ENCODE results near the gene GABRA1. TPM values are rescaled to one million over a fixed set of nuclear protein-coding genes. Genes with fewer than 3 reads are reported as not detected.

The GABRA1 gene
- total RNA-seq, 1 experiment from 2014 or later: not detected

GRCh38 chr5:161863811-161864210 is 15.9 kb downstream of the GABRA1 start:
- no peak overlapping the region for H2BK5ac ChIP-seq (ENCODE audit: insufficient read length, low read length)
- no peak overlapping the region for H3K9ac ChIP-seq (ENCODE audit: extremely low read depth, insufficient read length, low read length)
- H2BK12ac ChIP-seq (ENCODE audit: insufficient read length, low read depth, low read length): no peak overlapping the region
- Mint-ChIP-seq H3K4me1 (no peaks in the 10 kb centered on the region), H3K9me3 (no peaks in the 10 kb centered on the region), H3K4me3 (no peak overlapping the region), H3K27ac (no peak overlapping the region), H3K27me3 (ENCODE audit: low read depth) (no peaks in the 10 kb centered on the region), H3K36me3 (ENCODE audit: insufficient read depth in 1 of 3, low read depth in 3 of 3) (no peaks in the 10 kb centered on the region)
- H2AK5ac ChIP-seq (ENCODE audit: insufficient read length, low read length): no peak overlapping the region
- no peak overlapping the region for H3K14ac ChIP-seq (ENCODE audit: insufficient read depth, low read length)
- H3K27me3 ChIP-seq (ENCODE audit: insufficient read depth, low read length): no peaks in the 10 kb centered on the region
- no peak overlapping the region for H4K5ac ChIP-seq (ENCODE audit: insufficient read length, low read depth, low read length)
- H3K4ac ChIP-seq (ENCODE audit: low read depth, low read length): no peak overlapping the region
- H3K23ac ChIP-seq (ENCODE audit: insufficient read length, low read depth, low read length): no peak overlapping the region
- no peak overlapping the region for H2BK20ac ChIP-seq (ENCODE audit: low read depth, low read length, poor library complexity, severe bottlenecking)
- H2BK120ac ChIP-seq (ENCODE audit: low read depth, low read length, poor library complexity, severe bottlenecking): no peak overlapping the region
- no peak overlapping the region for H4K8ac ChIP-seq (replicated peaks; ENCODE audit: insufficient read length, low read depth, low read length)
- no peak for DNase-seq
- WGBS (ENCODE audit: extremely low coverage, insufficient read length, low lambda C conversion rate): no CpG with 5 or more reads among the region's 1 CpG
- no peak for TF ChIP-seq CTCF (conservative IDR thresholded peaks at IDR 0.05)
- no peak overlapping the region for H3K4me2 ChIP-seq (ENCODE audit: insufficient read depth, insufficient read length, low read length)
- no peak overlapping the region for H4K91ac ChIP-seq (ENCODE audit: insufficient read length, low read depth, low read length)
- H3K18ac ChIP-seq (ENCODE audit: insufficient read length, low read depth, low read length): no peak overlapping the region
- H3K79me2 ChIP-seq (ENCODE audit: insufficient read depth, low read length): no peaks in the 10 kb centered on the region
- no peak overlapping the region for H3K27ac ChIP-seq (ENCODE audit: insufficient read length, low read depth, low read length)
- no peaks in the 10 kb centered on the region for H4K20me1 ChIP-seq (ENCODE audit: control insufficient read depth, insufficient read depth, insufficient read length)
- H3K9me3 ChIP-seq (ENCODE audit: control insufficient read depth, low read depth, low read length): no peaks in the 10 kb centered on the region
- H3K4me1 ChIP-seq (ENCODE audit: insufficient read depth, low read length): no peaks in the 10 kb centered on the region
- no peak overlapping the region for H2BK15ac ChIP-seq (ENCODE audit: low read depth, low read length)
- no peaks in the 10 kb centered on the region for H3K23me2 ChIP-seq (ENCODE audit: insufficient read length, low read depth, low read length, poor library complexity, severe bottlenecking)
- no peak overlapping the region for H2AFZ ChIP-seq (ENCODE audit: low read length)
- no peak overlapping the region for H3T11ph ChIP-seq (ENCODE audit: low read length)
- no peaks in the 10 kb centered on the region for H3K79me1 ChIP-seq (ENCODE audit: insufficient read depth, low read depth, low read length, poor library complexity, severe bottlenecking)
- no peak overlapping the region for H3K56ac ChIP-seq (ENCODE audit: insufficient read length, low read depth, low read length)
